GM12878 (cell line): Measurements from ENCODE around the gene KCNE2. TPM values are rescaled to one million over a fixed set of nuclear protein-coding genes. Genes with fewer than 3 reads are reported as not detected.

ENCODE experiments used
- ATAC-seq: fragments of 200-7000 bp; cut with Tn5 transposase; 3 replicates; pipeline ENCODE4 v1.9.1; 2020; ENCODE audit warnings: mild to moderate bottlenecking, moderate library complexity
- BruUV-seq: library from RNA; stranded (reverse); fragments of 400-500 nt; replicated peaks from 2 replicates; lab custom pipeline; 2021; lab: Mats Ljungman, UMichigan
- CTCF ChIA-PET: fragments of 300-600 bp; sonication (Branson Sonifier 250); formaldehyde crosslinking; extraction: SDS; loops from one replicate; lab custom pipeline; 2021; ENCODE audit warnings: inconsistent platforms; lab: Yijun Ruan, JAX
- POLR2A ChIA-PET: fragments of 350-600 bp; formaldehyde crosslinking; extraction: SDS; loops from one replicate; lab custom pipeline; 2021; ENCODE audit warnings: inconsistent platforms; lab: Charles Lee
- RAD21 ChIA-PET: fragments of 300-600 bp; sonication (Branson Sonifier 250); formaldehyde crosslinking; loops from one replicate; lab custom pipeline; 2023; ENCODE audit warnings: antibody characterized with exemption; ENCODE audit not compliant: unreplicated experiment; lab: Charles Lee
- SMC1A ChIA-PET: fragments of 300-600 bp; sonication (Branson Sonifier 250); formaldehyde crosslinking; loops from one replicate; lab custom pipeline; 2023; ENCODE audit not compliant: unreplicated experiment, uncharacterized antibody; lab: Charles Lee
- DNase-seq: peaks from one replicate; pipeline ENCODE4 v3.0.0-alpha.2; 2011; ENCODE audit warnings: low read depth, low spot score
- FAIRE-seq: peaks from 3 replicates; lab custom pipeline; 2011; peaks lifted over from hg19 to GRCh38; lab: Jason Lieb, UNC
- H2AFZ ChIP-seq: 2 replicates; pipeline ENCODE4 v1.6.0; 2011; ENCODE audit warnings: low read depth, low read length, control low read depth; ENCODE audit not compliant: control insufficient read depth
- H3K27ac ChIP-seq: 2 replicates; pipeline ENCODE4 v1.5.1; 2011; ENCODE audit warnings: control low read depth; ENCODE audit not compliant: control insufficient read depth, insufficient read depth
- H3K27me3 ChIP-seq, 2 experiments: replicated peaks in 1 of 2; 2 replicates each; pipeline versions ENCODE4 v1.6.0 to v1.6.1; 2011; ENCODE audit warnings: low read length in 1 of 2; ENCODE audit not compliant: control insufficient read depth in 2 of 2, insufficient read depth in 2 of 2
- H3K36me3 ChIP-seq, 2 experiments: 2 replicates each; pipeline ENCODE4 v1.5.1; 2011; ENCODE audit warnings: low read length in 1 of 2; ENCODE audit not compliant: control insufficient read depth in 2 of 2, insufficient read depth in 2 of 2
- H3K4me1 ChIP-seq: 2 replicates; pipeline ENCODE4 v1.6.1; 2011; ENCODE audit warnings: mild to moderate bottlenecking, low read length, moderate library complexity, mixed read lengths; ENCODE audit not compliant: control insufficient read depth, insufficient read depth
- H3K4me2 ChIP-seq: 2 replicates; pipeline ENCODE4 v1.6.0; 2011; ENCODE audit warnings: control low read depth; ENCODE audit not compliant: control insufficient read depth, insufficient read depth
- H3K4me3 ChIP-seq: fragments of 200-600 bp; sonication (generic); 2 replicates; pipeline ENCODE4 v1.5.1; 2016
- H3K79me2 ChIP-seq: 2 replicates; pipeline ENCODE4 v1.6.0; 2011; ENCODE audit warnings: low read length; ENCODE audit not compliant: control insufficient read depth, insufficient read depth
- H3K9ac ChIP-seq: 2 replicates; pipeline ENCODE4 v1.8.0; 2011; ENCODE audit warnings: low read length, control low read depth, mixed read lengths; ENCODE audit not compliant: control insufficient read depth, insufficient read depth
- H3K9me3 ChIP-seq: replicated peaks from 3 replicates; pipeline ENCODE4 v1.5.1; 2011; ENCODE audit warnings: mild to moderate bottlenecking, low read length; ENCODE audit not compliant: control insufficient read depth, insufficient read depth
- H4K20me1 ChIP-seq: 2 replicates; pipeline ENCODE4 v1.6.0; 2011; ENCODE audit not compliant: control insufficient read depth, insufficient read depth
- ASH2L ChIP-seq: fragments of 300-600, 200-600 bp; sonication (generic); IDR thresholded peaks from 2 replicates; pipeline ENCODE4 v1.6.1; 2017; ENCODE audit warnings: low read depth, mild to moderate bottlenecking, borderline replicate concordance
- BRCA1 ChIP-seq: IDR thresholded peaks from 2 replicates; pipeline ENCODE4 v1.6.1; 2011; ENCODE audit warnings: low read depth, low read length, improper control_type of control experiment
- CBFB ChIP-seq: IDR thresholded peaks from 2 replicates; pipeline ENCODE4 v1.6.1; 2016; ENCODE audit warnings: antibody characterized with exemption, low read depth
- ETV6 ChIP-seq, 2 experiments: fragments of 450-650 bp in 1 of 2; IDR thresholded peaks in 1 of 2; conservative IDR thresholded peaks in 1 of 2; 2 replicates each; pipeline ENCODE4 v1.6.1; 2014; ENCODE audit warnings: antibody characterized with exemption in 1 of 2, borderline replicate concordance in 1 of 2, low read depth in 1 of 2, mild to moderate bottlenecking in 1 of 2, moderate library complexity in 1 of 2
- HDAC2 ChIP-seq: fragments of 200-600 bp; sonication (generic); IDR thresholded peaks from 2 replicates; pipeline ENCODE4 v1.6.1; 2017
- IRF4 ChIP-seq: IDR thresholded peaks from 2 replicates; pipeline ENCODE4 v1.6.1; 2011; ENCODE audit warnings: low read depth, low read length
- KLF5 ChIP-seq: fragments of 450-650 bp; IDR thresholded peaks from 2 replicates; pipeline ENCODE4 v1.6.1; 2014; ENCODE audit warnings: mild to moderate bottlenecking; ENCODE audit not compliant: partially characterized antibody
- MEF2A ChIP-seq: IDR thresholded peaks from 2 replicates; pipeline ENCODE4 v1.6.1; 2011; ENCODE audit warnings: low read depth, mild to moderate bottlenecking, low read length, moderate library complexity; ENCODE audit not compliant: insufficient read depth
- MXI1 ChIP-seq: fragments of 150-350 bp; IDR thresholded peaks from 2 replicates; pipeline ENCODE4 v1.6.1; 2011; ENCODE audit warnings: low read depth, mild to moderate bottlenecking, inconsistent platforms, low read length, improper control_type of control experiment
- PAX8 ChIP-seq: fragments of 450-650 bp; IDR thresholded peaks from 2 replicates; pipeline ENCODE4 v1.6.1; 2017; ENCODE audit warnings: mild to moderate bottlenecking, moderate library complexity
- POLR2AphosphoS2 ChIP-seq: IDR thresholded peaks from 2 replicates; pipeline ENCODE4 v1.6.1; 2011; ENCODE audit warnings: low read depth, mild to moderate bottlenecking, low read length, improper control_type of control experiment, moderate library complexity
- SIN3A ChIP-seq: IDR thresholded peaks from 2 replicates; pipeline ENCODE4 v1.6.1; 2012; ENCODE audit warnings: low read depth, low read length, improper control_type of control experiment
- SUZ12 ChIP-seq: fragments of 200-600 bp; sonication (generic); IDR thresholded peaks from one replicate; pipeline ENCODE4 v1.6.1; 2018; ENCODE audit warnings: antibody characterized with exemption, mild to moderate bottlenecking; ENCODE audit not compliant: unreplicated experiment
- YBX1 ChIP-seq: fragments of 450-650 bp; IDR thresholded peaks from 2 replicates; pipeline ENCODE4 v1.6.1; 2016; ENCODE audit warnings: antibody characterized with exemption
- ZSCAN29 ChIP-seq: fragments of 450-650 bp; IDR thresholded peaks from 2 replicates; pipeline ENCODE4 v1.6.1; 2017; ENCODE audit warnings: mild to moderate bottlenecking, moderate library complexity
- WGBS: methylation state at CpG from one replicate; pipeline ENCODE4 v1.1.6; 2016; ENCODE audit warnings: low lambda C conversion rate; ENCODE audit not compliant: insufficient replicate concordance, insufficient coverage; ENCODE audit errors: missing lambda C conversion rate; 5-methylcytosine and 5-hydroxymethylcytosine counted together
- in situ Hi-C: fragments of 300-500 bp; cut with MboI; formaldehyde crosslinking; loops from 9 replicates; pipeline ENCODE4 v1.14.3; 2018; ENCODE audit warnings: mixed read lengths
- intact Hi-C: fragments of 100-400 bp; cut with micrococcal nuclease; formaldehyde crosslinking; loops from one replicate; pipeline ENCODE4 v1.14.2; 2022; ENCODE audit not compliant: unreplicated experiment
- polyA plus RNA-seq, 11 experiments: library from polyadenylated mRNA; depleted of rRNA in 4 of 11; unstranded in 6 of 11; stranded (reverse) in 5 of 11; fragments of >200 nt; fragmentation: Nextera tagmentation in 4 of 11; fragmentation: Illumina TruSeq in 1 of 11; extraction: Ambion mirVana in 4 of 11; extraction: Trizol in 1 of 11; gene quantifications; 1 replicate in 1 of 11; 2 replicates in 10 of 11; pipeline versions ENCODE4 v1.2.1 to v1.2.3, GENCODE V29; 2011 to 2016; ENCODE audit warnings: inconsistent platforms in 2 of 11, missing spikeins in 2 of 11, low read depth in 1 of 11
- total RNA-seq, 4 experiments: library from RNA; depleted of rRNA in 3 of 4; stranded (reverse); fragments of >200 nt in 3 of 4; fragmentation: Illumina TruSeq in 1 of 4; extraction: Trizol in 1 of 4; gene quantifications; 2 replicates each; pipeline versions ENCODE4 v1.2.1 to v1.2.3, GENCODE V29; 2013 to 2021
- TF ChIP-seq, protein P1 (sequence below): fragments of 450-650 bp; IDR thresholded peaks from 2 replicates; pipeline ENCODE4 v1.6.1; 2017; ENCODE audit warnings: mild to moderate bottlenecking, moderate library complexity
- TF ChIP-seq, protein P2 (sequence below): fragments of 450-650 bp; IDR thresholded peaks from 2 replicates; pipeline ENCODE4 v1.6.1; 2017; ENCODE audit warnings: mild to moderate bottlenecking, moderate library complexity

The KCNE2 gene
- total and polyA plus RNA-seq, 10 of the 15 experiments (the other 5 are each of a cell fraction or from before 2014, with no cell fraction given), result not detected

DNA sequence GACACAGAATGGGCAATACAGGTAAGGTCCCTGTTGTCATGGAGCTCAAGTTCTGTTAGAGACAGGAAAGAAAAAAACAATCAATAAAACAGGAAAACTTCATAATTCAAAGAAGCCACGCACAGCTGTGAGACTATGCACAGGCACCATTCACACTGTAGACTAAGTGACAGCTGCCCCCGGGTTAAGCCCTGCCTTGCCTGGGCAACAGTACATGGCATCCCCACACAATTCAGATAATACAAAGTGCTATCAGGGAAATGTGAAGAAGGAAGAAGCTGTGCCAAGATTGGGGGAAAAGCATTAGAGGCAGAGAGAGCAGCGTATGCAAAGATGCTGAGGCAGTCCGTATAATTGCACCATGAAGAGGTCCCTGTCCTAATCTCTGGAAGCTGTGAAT lies 9.0 kb upstream of the KCNE2 start (continued):
- TF ChIP-seq ETV6 (conservative IDR thresholded peaks at IDR 0.05 in 1 of 2, IDR thresholded peaks at IDR 0.05 in 1 of 2; ENCODE audit: borderline replicate concordance in 1 of 2, low read depth in 1 of 2), result no peak
- no peak for TF ChIP-seq IRF4
- no peak for TF ChIP-seq MEF2A
- TF ChIP-seq SUZ12, result no peak
- TF ChIP-seq PAX8, result no peak
- TF ChIP-seq, protein P1, sequence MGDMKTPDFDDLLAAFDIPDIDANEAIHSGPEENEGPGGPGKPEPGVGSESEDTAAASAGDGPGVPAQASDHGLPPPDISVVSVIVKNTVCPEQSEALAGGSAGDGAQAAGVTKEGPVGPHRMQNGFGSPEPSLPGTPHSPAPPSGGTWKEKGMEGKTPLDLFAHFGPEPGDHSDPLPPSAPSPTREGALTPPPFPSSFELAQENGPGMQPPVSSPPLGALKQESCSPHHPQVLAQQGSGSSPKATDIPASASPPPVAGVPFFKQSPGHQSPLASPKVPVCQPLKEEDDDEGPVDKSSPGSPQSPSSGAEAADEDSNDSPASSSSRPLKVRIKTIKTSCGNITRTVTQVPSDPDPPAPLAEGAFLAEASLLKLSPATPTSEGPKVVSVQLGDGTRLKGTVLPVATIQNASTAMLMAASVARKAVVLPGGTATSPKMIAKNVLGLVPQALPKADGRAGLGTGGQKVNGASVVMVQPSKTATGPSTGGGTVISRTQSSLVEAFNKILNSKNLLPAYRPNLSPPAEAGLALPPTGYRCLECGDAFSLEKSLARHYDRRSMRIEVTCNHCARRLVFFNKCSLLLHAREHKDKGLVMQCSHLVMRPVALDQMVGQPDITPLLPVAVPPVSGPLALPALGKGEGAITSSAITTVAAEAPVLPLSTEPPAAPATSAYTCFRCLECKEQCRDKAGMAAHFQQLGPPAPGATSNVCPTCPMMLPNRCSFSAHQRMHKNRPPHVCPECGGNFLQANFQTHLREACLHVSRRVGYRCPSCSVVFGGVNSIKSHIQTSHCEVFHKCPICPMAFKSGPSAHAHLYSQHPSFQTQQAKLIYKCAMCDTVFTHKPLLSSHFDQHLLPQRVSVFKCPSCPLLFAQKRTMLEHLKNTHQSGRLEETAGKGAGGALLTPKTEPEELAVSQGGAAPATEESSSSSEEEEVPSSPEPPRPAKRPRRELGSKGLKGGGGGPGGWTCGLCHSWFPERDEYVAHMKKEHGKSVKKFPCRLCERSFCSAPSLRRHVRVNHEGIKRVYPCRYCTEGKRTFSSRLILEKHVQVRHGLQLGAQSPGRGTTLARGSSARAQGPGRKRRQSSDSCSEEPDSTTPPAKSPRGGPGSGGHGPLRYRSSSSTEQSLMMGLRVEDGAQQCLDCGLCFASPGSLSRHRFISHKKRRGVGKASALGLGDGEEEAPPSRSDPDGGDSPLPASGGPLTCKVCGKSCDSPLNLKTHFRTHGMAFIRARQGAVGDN, result no peak
- TF ChIP-seq, all 136 proteins: peak for 0

DNA sequence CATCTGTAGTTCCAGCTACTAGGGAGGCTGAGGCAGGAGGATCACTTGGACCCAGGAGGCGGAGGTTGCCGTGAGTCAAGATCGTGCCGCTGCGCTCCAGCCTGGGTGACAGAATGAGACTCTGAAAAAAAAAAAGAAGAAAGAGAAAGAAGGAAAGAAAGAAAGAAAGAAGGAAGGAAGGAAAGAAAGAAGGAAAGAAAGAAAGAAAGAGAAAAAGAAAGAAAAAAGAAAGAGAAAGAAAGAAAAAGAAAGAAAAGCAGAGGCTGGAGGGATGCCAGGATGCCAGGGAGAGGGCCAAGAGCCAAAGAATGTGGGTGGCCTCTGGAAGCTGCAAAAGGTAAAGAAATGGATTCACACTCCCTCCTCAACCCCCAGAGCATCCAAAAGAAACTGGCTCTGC lies 8.2 kb upstream of the KCNE2 start:
- ChIA-PET RAD21 (interaction anchor here (0.7 to 11.0 kb wide), 3 partner anchors 34 to 434 kb away, joined by 4 to 241 read pairs (median 6); no protein-coding TSS in a partner anchor), POLR2A (no interaction called here), CTCF (interaction anchor here (1.7 to 11.7 kb wide), 2 partner anchors 8 to 432 kb away, joined by 6 to 349 read pairs; no protein-coding TSS in a partner anchor), SMC1A (interaction anchor here (2.0 to 4.3 kb wide), 2 partner anchors 12 to 432 kb away, joined by 4 to 30 read pairs; no protein-coding TSS in a partner anchor)
- DNase-seq (no peak), FAIRE-seq (no peak), ATAC-seq (no peak)
- H3K36me3 ChIP-seq, result no peaks in the 10 kb centered on the region
- 100% methylated on average over 1 of the region's 5 CpGs for WGBS
- no peaks in the 10 kb centered on the region for H3K4me1 ChIP-seq
- H3K4me3 ChIP-seq, result no peak overlapping the region
- H4K20me1 ChIP-seq, result no peaks in the 10 kb centered on the region
- no peak overlapping the region for H3K9ac ChIP-seq
- H3K79me2 ChIP-seq, result no peaks in the 10 kb centered on the region
- no peak overlapping the region for H3K27ac ChIP-seq
- H3K27me3 ChIP-seq, result no peaks in the 10 kb centered on the region; a peak in 1 of 4 replicates
- in situ Hi-C loops, result no loop called here
- H3K4me2 ChIP-seq, result no peak overlapping the region
- no peaks in the 10 kb centered on the region for H3K9me3 ChIP-seq
- no peak overlapping the region for H2AFZ ChIP-seq
- BruUV-seq, result no TSS peak
- intact Hi-C loops, result no loop called here
- TF ChIP-seq BRCA1 (no peak), MXI1 (no peak), CBFB (no peak), YBX1 (no peak), ZSCAN29 (no peak), SIN3A (no peak), KLF5 (no peak), ASH2L (no peak), POLR2AphosphoS2 (no peak), HDAC2 (no peak)
- TF ChIP-seq, protein P2, sequence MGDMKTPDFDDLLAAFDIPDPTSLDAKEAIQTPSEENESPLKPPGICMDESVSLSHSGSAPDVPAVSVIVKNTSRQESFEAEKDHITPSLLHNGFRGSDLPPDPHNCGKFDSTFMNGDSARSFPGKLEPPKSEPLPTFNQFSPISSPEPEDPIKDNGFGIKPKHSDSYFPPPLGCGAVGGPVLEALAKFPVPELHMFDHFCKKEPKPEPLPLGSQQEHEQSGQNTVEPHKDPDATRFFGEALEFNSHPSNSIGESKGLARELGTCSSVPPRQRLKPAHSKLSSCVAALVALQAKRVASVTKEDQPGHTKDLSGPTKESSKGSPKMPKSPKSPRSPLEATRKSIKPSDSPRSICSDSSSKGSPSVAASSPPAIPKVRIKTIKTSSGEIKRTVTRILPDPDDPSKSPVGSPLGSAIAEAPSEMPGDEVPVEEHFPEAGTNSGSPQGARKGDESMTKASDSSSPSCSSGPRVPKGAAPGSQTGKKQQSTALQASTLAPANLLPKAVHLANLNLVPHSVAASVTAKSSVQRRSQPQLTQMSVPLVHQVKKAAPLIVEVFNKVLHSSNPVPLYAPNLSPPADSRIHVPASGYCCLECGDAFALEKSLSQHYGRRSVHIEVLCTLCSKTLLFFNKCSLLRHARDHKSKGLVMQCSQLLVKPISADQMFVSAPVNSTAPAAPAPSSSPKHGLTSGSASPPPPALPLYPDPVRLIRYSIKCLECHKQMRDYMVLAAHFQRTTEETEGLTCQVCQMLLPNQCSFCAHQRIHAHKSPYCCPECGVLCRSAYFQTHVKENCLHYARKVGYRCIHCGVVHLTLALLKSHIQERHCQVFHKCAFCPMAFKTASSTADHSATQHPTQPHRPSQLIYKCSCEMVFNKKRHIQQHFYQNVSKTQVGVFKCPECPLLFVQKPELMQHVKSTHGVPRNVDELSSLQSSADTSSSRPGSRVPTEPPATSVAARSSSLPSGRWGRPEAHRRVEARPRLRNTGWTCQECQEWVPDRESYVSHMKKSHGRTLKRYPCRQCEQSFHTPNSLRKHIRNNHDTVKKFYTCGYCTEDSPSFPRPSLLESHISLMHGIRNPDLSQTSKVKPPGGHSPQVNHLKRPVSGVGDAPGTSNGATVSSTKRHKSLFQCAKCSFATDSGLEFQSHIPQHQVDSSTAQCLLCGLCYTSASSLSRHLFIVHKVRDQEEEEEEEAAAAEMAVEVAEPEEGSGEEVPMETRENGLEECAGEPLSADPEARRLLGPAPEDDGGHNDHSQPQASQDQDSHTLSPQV, result no peak
